Thyroid gland (tissue), 4 donors: ENCODE measurements around the gene ACAD9.

Source experiments
- POLR2A ChIP-seq, 2 donors: fragments of 450-650 bp; IDR thresholded peaks; one replicate each; pipeline ENCODE4 v1.6.1; 2017; ENCODE audit warnings: antibody characterized with exemption in 2 of 2, mild to moderate bottlenecking in 2 of 2, moderate library complexity in 1 of 2
- TF ChIP-seq, protein P1 (sequence below), 6 experiments: fragments of 200-600 bp in 3 of 6; fragments of 450-650 bp in 3 of 6; sonication (generic) in 3 of 6; IDR thresholded peaks; one replicate each; pipeline ENCODE4 v1.5.1; 2016 to 2019; ENCODE audit warnings: antibody characterized with exemption in 6 of 6, mild to moderate bottlenecking in 2 of 6, inconsistent platforms in 1 of 6, moderate library complexity in 1 of 6

DNA sequence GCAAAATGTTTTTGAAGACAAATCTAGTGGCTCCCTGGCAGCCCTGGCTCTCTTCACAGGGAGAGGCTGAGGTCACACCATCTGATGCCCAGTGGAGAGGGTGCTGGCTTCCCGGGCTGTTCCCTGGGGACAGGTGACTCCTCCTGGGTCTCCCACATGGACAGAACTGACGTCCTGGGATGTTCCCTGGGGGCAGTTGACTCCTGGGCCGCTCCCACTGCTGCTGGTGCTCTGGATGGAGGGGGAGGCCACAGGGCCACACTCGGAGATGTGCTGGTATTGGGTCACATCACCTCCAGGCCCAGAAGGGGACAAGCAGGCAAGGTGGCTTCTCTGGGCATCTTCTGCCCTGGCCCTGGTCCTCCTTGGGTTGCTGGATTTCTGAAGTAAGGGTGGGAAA lies 27.8 kb upstream of the ACAD9 start:
- TF ChIP-seq, protein P1, sequence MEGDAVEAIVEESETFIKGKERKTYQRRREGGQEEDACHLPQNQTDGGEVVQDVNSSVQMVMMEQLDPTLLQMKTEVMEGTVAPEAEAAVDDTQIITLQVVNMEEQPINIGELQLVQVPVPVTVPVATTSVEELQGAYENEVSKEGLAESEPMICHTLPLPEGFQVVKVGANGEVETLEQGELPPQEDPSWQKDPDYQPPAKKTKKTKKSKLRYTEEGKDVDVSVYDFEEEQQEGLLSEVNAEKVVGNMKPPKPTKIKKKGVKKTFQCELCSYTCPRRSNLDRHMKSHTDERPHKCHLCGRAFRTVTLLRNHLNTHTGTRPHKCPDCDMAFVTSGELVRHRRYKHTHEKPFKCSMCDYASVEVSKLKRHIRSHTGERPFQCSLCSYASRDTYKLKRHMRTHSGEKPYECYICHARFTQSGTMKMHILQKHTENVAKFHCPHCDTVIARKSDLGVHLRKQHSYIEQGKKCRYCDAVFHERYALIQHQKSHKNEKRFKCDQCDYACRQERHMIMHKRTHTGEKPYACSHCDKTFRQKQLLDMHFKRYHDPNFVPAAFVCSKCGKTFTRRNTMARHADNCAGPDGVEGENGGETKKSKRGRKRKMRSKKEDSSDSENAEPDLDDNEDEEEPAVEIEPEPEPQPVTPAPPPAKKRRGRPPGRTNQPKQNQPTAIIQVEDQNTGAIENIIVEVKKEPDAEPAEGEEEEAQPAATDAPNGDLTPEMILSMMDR (IDR thresholded peaks at IDR 0.05), result no peak
- TF ChIP-seq POLR2A (IDR thresholded peaks at IDR 0.05), result no peak
